ENCODE measurements around the gene LENG1. TPM values are rescaled to one million over a fixed set of nuclear protein-coding genes. Genes with fewer than 3 reads are reported as not detected.
"Not testable (repeated sequence)": the region's sequence is repeated elsewhere in the genome, so short reads cannot be mapped to it uniquely, and the experiment has no call there.

Gene LENG1
- total and polyA plus RNA-seq, 5 donors, result 5.3 to 11.0 (median 7.2) TPM

DNA sequence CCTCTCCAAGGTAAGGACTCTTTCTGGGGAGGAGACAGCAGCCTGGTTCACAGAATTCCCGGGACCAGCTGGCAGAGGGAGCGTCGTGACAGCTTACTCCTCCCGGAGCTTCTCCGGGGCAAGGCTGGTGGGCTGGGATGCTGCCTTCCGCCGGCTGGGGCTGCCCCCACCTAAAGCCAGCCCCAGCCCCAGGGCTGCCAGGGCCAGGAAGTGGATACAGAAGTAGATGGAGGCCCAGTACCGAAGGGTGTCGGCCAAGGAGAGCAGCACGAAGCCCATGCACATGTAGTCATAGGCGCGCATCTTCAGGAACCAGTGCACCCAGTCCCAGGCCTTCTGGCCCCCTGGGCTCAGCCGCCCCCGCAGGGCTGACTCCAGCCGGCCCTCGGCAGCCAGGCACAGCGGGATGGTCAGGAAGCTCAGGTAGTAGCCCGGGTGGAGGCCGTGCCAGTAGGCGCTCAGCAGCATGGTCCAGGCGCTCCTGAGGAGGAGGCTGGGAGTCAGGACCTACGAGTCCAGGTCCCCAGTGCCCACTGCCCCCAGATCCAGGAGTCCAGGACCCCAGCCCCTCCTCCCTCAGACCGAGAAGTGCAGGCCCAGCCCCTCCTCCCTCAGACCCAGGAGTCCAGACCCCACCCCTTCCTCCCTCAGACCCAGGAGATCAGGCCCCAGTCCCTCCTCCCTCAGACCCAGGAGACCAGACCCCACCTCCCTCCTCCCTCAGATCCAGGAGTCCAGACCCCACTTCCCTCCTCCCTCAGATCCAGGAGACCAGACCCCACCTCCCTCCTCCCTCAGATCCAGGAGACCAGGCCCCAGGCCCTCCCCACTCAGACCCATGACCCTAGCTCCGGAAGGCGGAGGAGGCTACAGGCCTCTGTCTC is 14.7 kb upstream of the LENG1 start:
- H3K27me3 ChIP-seq (ENCODE audit: control insufficient read depth, insufficient read depth), result no peaks in the 10 kb centered on the region
- no peaks in the 10 kb centered on the region for H3K9me3 ChIP-seq (ENCODE audit: control insufficient read depth, low read length)
- ATAC-seq, result peak in 1 of 2 donors; percentile 19
- H3K4me3 ChIP-seq (ENCODE audit: low read length), result no peak overlapping the region
- H3K4me1 ChIP-seq (ENCODE audit: control insufficient read depth, insufficient read depth, low read length), result no peaks in the 10 kb centered on the region
- DNase-seq, result peak in 1 of 3 donors; percentile 32
- intact Hi-C loops (cut with DNase I), result loop anchor here in 1 of 4 donors (5.0 kb wide), 1 partner anchor 58 kb away; no protein-coding TSS in a partner anchor
- WGBS, result 64% methylated on average over 25 of the region's 25 CpGs
- H3K27ac ChIP-seq (ENCODE audit: low read length), result no peak overlapping the region

DNA sequence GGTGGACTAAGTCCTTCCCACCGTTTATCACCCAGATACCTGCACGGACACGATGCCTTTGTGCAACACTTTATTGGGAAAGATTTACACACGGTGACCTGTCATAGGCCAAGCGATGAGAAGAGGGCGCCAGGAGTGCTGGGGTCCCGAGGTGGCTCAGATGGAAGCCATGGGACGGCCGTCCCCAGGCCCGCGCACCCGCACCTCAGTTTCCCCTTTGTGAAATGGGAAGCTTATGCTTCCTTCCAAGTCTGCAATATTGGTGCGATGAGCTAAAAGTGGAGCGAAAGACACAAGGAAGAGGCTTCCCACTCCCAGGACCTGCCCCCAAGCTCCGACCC is 13.8 kb upstream of the LENG1 start:
- peak in 1 of 3 donors; percentile 4 for DNase-seq
- Histone ChIP-seq H3K27me3 (ENCODE audit: control insufficient read depth, insufficient read depth) (no peaks in the 10 kb centered on the region), H3K9me3 (ENCODE audit: control insufficient read depth, low read length) (no peaks in the 10 kb centered on the region), H3K27ac (ENCODE audit: low read length) (no peak overlapping the region), H3K4me1 (ENCODE audit: control insufficient read depth, insufficient read depth, low read length) (no peaks in the 10 kb centered on the region), H3K4me3 (ENCODE audit: low read length) (no peak overlapping the region)
- 34% methylated on average over 15 of the region's 15 CpGs for WGBS
- no peak for ATAC-seq
- intact Hi-C loops (cut with DNase I), result loop anchor here in 1 of 4 donors (5.0 kb wide), 1 partner anchor 59 kb away; no protein-coding TSS in a partner anchor

DNA sequence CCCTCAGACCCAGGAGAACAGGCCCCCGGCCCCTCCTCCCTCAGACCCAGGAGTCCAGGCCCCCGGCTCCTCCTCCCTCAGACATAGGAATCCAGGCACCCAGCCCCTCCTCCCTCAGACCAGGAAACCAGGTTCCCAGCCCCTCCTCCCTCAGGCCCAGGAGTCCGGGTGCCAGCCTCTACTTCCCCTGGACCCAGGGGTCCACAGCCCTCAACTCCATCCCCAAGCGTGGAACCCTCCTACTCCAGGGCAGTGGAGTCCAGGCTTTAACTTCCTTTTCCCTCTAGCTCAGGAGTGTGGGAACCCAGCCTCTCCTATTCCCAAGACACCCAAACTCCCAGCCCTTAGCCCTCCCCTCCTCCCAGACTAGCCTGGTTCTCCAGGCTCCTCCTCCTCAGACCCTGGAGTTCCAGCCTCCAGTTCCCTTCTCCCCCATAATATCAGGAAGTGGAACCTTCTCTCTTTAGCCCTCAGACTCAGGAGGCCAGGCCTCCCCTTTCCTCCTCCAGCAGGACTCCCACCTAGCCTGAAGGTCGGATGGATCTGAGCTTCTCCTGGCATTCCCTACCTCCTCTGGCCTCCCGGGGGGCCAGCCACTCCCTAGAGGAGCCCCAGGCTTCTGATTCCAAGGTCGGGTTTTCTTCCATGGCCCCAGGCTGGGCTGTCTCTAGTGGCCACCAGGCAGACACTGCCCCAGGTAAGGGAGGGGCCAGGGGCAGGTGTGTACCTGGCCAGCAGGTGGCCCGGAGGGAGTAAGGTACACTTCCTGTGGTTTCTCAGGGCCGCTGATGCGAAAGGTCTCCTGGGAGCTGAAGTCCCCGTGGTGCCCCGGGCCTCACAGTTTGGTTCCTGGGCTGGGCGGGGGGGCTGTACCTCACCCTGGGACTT is 13.2 kb upstream of the LENG1 start, which contains the start of gene TMC4:
TMC4 (minus strand) TSS at position 690 of the 888 bp plus-strand sequence; CDS start at position 647, 43 bp downstream.
- Histone ChIP-seq H3K27ac (ENCODE audit: low read length) (no peak within 1 kb of the TSS), H3K4me3 (ENCODE audit: low read length) (peak within 1 kb of the TSS; percentile 6), H3K9me3 (ENCODE audit: control insufficient read depth, low read length) (no peaks in the 10 kb centered on the region), H3K27me3 (ENCODE audit: control insufficient read depth, insufficient read depth) (no peaks in the 10 kb centered on the region), H3K4me1 (ENCODE audit: control insufficient read depth, insufficient read depth, low read length) (no peaks in the 10 kb centered on the region)
- 16% methylated on average over 13 of the region's 13 CpGs for WGBS
- DNase-seq, result peak; percentile 20 to 78 (median 56)
- peak; percentile 58 to 66 for ATAC-seq
- intact Hi-C loops (cut with DNase I), result loop anchor here in 1 of 4 donors (5.0 kb wide), 1 partner anchor 60 kb away; no protein-coding TSS in a partner anchor

DNA sequence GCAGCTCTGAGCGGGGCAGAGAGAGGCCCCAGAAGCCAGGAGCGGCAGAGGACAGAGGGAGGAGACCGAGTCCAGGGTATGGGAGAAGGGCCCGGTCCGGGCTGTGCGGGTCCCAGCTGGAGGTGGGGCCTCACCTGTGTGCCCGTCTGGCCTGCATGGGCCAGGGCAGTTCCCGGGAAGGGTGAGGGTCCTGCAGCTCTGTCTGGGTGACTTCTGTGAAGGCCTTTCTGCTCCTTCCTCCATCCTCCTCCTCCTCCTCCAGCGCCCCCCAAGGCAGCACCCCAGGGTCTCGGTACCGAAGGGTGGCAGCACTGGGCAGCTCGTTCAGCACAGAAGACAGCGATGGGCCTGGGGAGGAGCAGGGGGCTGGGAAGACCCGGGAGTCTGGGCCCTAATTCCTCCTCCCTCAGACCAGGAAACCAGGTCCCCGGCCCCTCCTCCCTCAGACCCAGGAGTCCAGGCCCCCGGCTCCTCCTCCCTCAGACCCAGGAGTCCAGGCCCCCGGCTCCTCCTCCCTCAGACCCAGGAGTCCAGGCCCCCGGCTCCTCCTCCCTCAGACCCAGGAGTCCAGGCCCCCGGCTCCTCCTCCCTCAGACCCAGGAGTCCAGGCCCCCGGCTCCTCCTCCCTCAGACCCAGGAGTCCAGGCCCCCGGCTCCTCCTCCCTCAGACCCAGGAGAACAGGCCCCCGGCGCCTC is 12.4 kb upstream of the LENG1 start:
- not testable (repeated sequence) for H3K4me3 ChIP-seq (ENCODE audit: low read length); H3K27ac ChIP-seq (ENCODE audit: low read length); H3K27me3 ChIP-seq (ENCODE audit: control insufficient read depth, insufficient read depth); H3K9me3 ChIP-seq (ENCODE audit: control insufficient read depth, low read length); H3K4me1 ChIP-seq (ENCODE audit: control insufficient read depth, insufficient read depth, low read length)
- WGBS, result 71% methylated on average over 19 of the region's 23 CpGs
- intact Hi-C loops (cut with DNase I), result loop anchor here in 2 of 4 donors (2.0 to 5.0 kb wide), 2 partner anchors 60 to 61 kb away; no protein-coding TSS in a partner anchor
- peak in 2 of 3 donors; percentile 47 to 57 for DNase-seq
- ATAC-seq, result peak; percentile 8 to 9

DNA sequence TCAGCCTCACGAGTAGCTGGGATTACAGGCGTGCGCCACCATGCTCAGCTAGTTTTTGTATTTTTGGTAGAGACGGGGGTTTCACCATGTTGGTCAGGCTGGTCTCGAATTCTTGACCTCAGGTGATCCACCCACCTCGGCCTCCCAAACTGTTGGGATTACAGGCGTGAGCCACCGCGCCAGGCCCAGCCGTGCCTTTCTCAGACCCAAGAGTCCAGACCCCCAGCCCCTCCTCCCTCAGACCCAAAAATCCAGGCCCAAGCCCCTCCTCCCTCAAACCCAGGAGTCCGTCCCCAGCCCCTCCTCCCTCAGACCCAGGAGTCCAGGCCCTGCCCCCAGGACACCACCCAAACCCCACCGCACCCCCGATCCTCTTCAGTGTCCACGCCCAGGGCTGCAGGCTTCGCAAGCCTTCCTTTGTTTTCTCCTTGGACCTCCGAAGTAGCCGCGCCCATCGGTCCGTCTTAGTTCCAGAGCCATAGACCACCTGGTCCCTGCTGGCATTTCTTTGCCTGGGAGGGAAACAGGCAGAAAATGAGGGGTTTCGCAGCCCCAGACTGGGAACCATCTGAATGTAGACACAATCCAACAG is 9.7 kb upstream of the LENG1 start:
- no peak overlapping the region for H3K27ac ChIP-seq (ENCODE audit: low read length)
- no peaks in the 10 kb centered on the region for H3K4me1 ChIP-seq (ENCODE audit: control insufficient read depth, insufficient read depth, low read length)
- no peak for ATAC-seq
- DNase-seq, result peak in 2 of 3 donors; percentile 50 to 57
- no peaks in the 10 kb centered on the region for H3K9me3 ChIP-seq (ENCODE audit: control insufficient read depth, low read length)
- no peaks in the 10 kb centered on the region for H3K27me3 ChIP-seq (ENCODE audit: control insufficient read depth, insufficient read depth)
- H3K4me3 ChIP-seq (ENCODE audit: low read length), result no peak overlapping the region
- intact Hi-C loops (cut with DNase I), result loop anchor here in 2 of 4 donors (5.0 to 10.0 kb wide), 2 partner anchors 63 to 66 kb away; no protein-coding TSS in a partner anchor
- 88% methylated on average over 21 of the region's 21 CpGs for WGBS

DNA sequence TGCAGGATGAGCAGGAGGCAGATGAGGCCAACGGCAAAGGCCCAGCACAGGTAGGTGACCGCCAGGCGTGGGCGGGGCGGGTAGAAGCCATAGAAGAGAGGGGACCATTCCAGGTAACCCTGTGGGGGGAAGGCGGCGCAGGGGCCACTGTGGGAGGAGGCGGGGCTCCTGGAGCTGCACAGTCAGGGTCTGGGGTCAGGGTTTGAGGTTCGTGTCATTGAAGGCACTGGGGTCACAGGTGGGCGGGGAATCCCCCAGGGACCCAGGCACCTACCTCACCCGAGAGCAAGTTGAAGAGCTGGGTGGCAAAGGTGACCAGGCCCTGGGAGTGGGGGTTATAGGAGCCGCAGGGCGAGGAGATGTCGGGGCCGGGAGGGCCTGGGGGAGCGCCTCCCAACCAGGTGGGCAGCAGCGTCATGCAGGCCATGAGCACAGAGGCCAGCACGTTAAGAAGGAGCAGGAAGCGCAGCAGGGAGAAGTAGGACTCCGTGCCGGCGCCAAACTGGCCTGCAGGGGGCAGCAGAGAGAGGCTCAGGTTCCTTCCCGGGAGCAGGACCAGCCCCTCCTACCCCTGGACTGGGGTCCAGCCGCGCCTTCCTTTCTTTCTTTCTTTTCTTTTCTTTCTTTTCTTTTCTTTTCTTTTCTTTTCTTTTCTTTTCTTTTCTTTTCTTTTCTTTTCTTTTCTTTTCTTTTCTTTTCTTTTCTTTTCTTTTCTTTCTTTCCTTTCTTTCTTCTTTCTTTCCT is 8.8 kb upstream of the LENG1 start:
- Histone ChIP-seq H3K27me3 (ENCODE audit: control insufficient read depth, insufficient read depth) (no peaks in the 10 kb centered on the region), H3K4me1 (ENCODE audit: control insufficient read depth, insufficient read depth, low read length) (no peaks in the 10 kb centered on the region), H3K4me3 (ENCODE audit: low read length) (no peak overlapping the region), H3K9me3 (ENCODE audit: control insufficient read depth, low read length) (no peaks in the 10 kb centered on the region), H3K27ac (ENCODE audit: low read length) (no peak overlapping the region)
- intact Hi-C loops (cut with DNase I), result loop anchor here in 2 of 4 donors (5.0 to 10.0 kb wide), 2 partner anchors 64 to 66 kb away; no protein-coding TSS in a partner anchor
- WGBS, result 25% methylated on average over 25 of the region's 25 CpGs
- DNase-seq (peak; percentile 92 to 98 (median 98)), ATAC-seq (peak; percentile 82 to 88)

DNA sequence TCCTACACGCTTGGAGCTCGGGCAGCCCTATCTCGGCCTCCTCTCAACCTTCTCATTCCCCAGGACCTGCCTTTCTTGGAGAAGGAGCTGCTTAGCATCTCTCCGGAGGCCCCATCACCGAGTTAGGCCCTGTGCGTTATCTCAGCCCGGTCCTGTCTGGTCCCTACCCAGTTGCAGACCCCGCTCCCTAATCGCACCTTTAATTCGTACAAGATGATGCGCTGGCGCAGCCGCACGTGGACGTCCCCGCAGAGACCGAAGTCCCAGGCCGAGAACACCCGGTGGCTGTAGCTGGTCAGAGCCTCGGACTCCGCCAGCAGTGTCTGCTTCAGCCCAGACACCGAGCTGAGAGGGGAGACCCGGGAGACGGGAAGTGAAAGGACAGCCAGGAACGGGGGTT is 5.7 kb upstream of the LENG1 start:
- H3K9me3 ChIP-seq (ENCODE audit: control insufficient read depth, low read length), result no peaks in the 10 kb centered on the region
- H3K27me3 ChIP-seq (ENCODE audit: control insufficient read depth, insufficient read depth), result no peaks in the 10 kb centered on the region
- intact Hi-C loops (cut with DNase I), result loop anchor here in 2 of 4 donors (5.0 to 10.0 kb wide), 2 partner anchors 67 to 70 kb away; no protein-coding TSS in a partner anchor
- peak in 1 of 3 donors; percentile 38 for DNase-seq
- H3K27ac ChIP-seq (ENCODE audit: low read length), result no peak overlapping the region
- WGBS, result 90% methylated on average over 25 of the region's 25 CpGs
- ATAC-seq, result no peak
- no peak overlapping the region for H3K4me3 ChIP-seq (ENCODE audit: low read length)
- H3K4me1 ChIP-seq (ENCODE audit: control insufficient read depth, insufficient read depth, low read length), result no peaks in the 10 kb centered on the region

DNA sequence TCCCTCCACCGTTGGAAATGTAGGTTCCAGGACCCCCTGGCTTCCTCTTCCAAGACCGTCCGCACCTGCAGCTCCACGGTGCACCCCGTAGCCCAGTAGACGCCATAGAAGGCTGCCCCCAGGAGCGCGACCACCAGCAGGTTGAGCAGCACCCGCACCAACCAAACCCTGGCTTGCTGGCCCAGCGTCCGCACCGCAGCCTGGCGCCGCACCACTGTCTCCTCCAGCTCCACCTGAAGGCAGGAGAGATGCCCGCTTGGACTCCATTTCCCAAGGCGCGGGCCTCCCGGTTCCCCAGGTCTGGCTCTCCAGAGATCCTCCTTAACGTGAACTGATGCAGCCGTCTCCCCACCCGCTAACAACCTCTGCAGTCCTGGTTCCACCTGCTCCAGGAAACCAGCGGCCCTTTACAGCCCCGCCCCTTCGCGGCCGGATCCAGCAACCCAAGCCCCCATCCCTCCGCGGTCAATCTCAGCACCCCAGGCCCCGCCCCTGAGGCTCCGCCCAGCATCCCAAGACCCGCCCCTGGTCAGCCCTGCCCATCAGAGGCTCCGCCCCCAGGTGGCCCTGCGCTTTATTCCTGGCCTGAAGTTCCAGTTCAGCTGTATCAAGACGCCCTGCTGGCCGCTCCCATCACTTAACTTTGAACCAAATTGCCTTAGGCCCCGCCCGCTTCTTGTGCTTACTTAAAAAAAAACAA is 5.0 kb upstream of the LENG1 start:
- 7% methylated on average over 37 of the region's 37 CpGs for WGBS
- no peak for ATAC-seq
- intact Hi-C loops (cut with DNase I), result loop anchor here in 2 of 4 donors (5.0 to 10.0 kb wide), 2 partner anchors 68 to 70 kb away; no protein-coding TSS in a partner anchor

DNA sequence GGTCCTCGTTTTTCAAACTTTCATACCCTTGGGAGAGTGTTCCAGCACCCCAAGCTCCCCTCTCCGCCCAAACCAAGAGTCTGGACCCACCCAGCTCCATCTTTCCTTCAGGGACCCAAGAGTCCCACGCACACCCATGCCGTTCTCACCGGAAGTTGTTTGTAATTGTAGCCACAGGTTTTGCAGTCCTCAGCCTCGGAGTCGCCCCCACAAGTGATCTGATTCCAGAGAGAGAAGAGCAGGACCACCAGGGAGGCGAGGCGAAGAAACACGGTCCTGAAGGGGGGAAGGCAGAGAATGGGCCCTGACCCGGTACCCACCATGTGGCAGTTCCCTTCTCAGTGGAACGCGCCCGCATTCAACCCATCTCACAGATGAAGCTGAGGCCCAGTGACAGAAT is 3.4 kb upstream of the LENG1 start:
- no peaks in the 10 kb centered on the region for H3K9me3 ChIP-seq (ENCODE audit: control insufficient read depth, low read length)
- peak overlapping the region; percentile 31 for H3K4me3 ChIP-seq (ENCODE audit: low read length)
- peaks cover 8% of the 10 kb centered on the region for H3K4me1 ChIP-seq (ENCODE audit: control insufficient read depth, insufficient read depth, low read length)
- DNase-seq, result peak in 1 of 3 donors; percentile 38
- no peak overlapping the region for H3K27ac ChIP-seq (ENCODE audit: low read length)
- no peaks in the 10 kb centered on the region for H3K27me3 ChIP-seq (ENCODE audit: control insufficient read depth, insufficient read depth)
- no peak for ATAC-seq
- 74% methylated on average over 14 of the region's 14 CpGs for WGBS
- intact Hi-C loops (cut with DNase I), result loop anchor here in 1 of 4 donors (10.0 kb wide), 1 partner anchor 72 kb away; no protein-coding TSS in a partner anchor

More for the DNA sequence above, 5.0 kb upstream of the LENG1 start:
- Histone ChIP-seq H3K27me3 (ENCODE audit: control insufficient read depth, insufficient read depth) (no peaks in the 10 kb centered on the region), H3K4me1 (ENCODE audit: control insufficient read depth, insufficient read depth, low read length) (no peaks in the 10 kb centered on the region), H3K4me3 (ENCODE audit: low read length) (no peak overlapping the region), H3K27ac (ENCODE audit: low read length) (no peak overlapping the region), H3K9me3 (ENCODE audit: control insufficient read depth, low read length) (no peaks in the 10 kb centered on the region)
- DNase-seq, result peak in 2 of 3 donors; percentile 76 to 94

All from right cardiac atrium (tissue), 5 donors.